ENCODE data around the gene TRAK1.

TRAK1 gene

DNA sequence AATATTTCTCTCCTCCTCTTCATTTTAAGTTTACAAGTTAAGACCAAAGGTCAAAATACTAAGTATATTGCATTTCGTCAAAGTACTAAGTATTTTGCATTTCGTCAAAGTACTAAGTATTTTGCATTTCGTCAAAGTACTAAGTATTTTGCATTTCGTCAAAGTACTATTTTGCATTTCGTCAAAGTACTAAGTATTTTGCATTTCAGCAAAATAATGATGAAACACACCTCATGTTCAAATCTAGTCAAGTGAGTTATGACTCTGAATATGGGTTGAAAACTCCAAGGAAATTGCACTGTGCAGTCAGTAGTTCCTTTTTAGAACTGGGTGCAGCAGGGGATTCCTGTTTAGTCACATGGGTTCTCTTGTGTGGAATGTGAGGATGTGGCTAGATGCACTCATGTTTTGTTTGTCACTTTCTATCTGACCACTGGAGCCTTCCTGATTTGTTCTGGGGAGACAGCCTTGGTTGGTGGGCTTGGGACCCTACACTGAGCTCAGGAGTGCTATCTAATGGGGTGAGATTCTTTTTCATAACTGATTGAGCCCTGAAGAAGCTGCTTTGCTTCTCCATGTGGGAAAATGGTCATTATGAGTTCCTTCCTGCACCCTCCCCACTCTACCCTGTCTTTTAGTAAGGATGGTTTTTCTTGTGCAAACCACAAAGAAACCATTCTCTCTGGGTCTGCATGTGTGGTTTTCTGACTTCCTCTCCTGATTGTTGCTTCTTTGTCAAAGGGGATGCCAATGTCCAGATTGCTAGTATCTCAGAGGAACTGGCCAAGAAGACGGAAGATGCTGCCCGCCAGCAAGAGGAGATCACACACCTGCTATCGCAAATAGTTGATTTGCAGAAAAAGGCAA, 101.4 kb downstream of the TRAK1 start:
- H3K36me3 ChIP-seq, result no peaks in the 10 kb centered on the region
- H3K4me1 ChIP-seq, result no peaks in the 10 kb centered on the region; the same call in 1 of the 2 replicates
- no peaks in the 10 kb centered on the region for H3K9me3 ChIP-seq
- TF ChIP-seq, protein P1, sequence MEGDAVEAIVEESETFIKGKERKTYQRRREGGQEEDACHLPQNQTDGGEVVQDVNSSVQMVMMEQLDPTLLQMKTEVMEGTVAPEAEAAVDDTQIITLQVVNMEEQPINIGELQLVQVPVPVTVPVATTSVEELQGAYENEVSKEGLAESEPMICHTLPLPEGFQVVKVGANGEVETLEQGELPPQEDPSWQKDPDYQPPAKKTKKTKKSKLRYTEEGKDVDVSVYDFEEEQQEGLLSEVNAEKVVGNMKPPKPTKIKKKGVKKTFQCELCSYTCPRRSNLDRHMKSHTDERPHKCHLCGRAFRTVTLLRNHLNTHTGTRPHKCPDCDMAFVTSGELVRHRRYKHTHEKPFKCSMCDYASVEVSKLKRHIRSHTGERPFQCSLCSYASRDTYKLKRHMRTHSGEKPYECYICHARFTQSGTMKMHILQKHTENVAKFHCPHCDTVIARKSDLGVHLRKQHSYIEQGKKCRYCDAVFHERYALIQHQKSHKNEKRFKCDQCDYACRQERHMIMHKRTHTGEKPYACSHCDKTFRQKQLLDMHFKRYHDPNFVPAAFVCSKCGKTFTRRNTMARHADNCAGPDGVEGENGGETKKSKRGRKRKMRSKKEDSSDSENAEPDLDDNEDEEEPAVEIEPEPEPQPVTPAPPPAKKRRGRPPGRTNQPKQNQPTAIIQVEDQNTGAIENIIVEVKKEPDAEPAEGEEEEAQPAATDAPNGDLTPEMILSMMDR (IDR thresholded peaks at IDR 0.05; ENCODE audit: low read depth, low read length), result no peak
- DNase-seq, result no peak
- no peak overlapping the region for H3K4me3 ChIP-seq (ENCODE audit: low read depth, low read length)
- H3K27me3 ChIP-seq, result no peaks in the 10 kb centered on the region

DNA sequence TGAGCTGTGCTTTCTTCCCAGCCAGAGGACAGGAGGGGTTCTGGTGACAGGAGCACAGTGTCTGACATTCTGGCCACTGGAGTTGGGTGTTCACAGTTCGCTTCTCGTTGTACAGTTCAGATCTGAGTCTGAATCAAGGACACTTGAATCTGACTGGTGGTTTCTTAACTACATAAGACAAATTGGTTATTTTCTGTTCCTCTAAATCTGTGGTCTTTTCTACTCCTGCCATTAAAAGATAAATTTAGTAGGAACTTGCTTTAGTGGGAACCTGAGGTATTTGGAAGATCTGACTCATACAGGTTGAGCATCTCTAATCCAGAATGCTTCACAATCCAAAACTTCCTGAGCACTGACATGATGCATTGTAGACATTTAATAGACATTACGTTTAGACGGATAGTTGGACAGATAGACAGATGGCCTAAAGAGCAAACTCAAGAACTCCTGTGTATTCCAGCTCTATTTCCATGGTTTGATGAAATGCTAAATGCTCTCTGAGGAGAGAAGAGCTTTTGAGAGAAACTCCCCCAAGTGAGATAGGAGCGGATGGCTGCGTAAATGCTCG, 103.9 kb downstream of the TRAK1 start:
- Histone ChIP-seq H3K36me3 (no peaks in the 10 kb centered on the region), H3K4me1 (no peaks in the 10 kb centered on the region), H3K4me3 (ENCODE audit: low read depth, low read length) (no peak overlapping the region), H3K9me3 (no peaks in the 10 kb centered on the region), H3K27me3 (no peaks in the 10 kb centered on the region)
- TF ChIP-seq, protein P1 (IDR thresholded peaks at IDR 0.05; ENCODE audit: low read depth, low read length), result no peak
- no peak for DNase-seq

DNA sequence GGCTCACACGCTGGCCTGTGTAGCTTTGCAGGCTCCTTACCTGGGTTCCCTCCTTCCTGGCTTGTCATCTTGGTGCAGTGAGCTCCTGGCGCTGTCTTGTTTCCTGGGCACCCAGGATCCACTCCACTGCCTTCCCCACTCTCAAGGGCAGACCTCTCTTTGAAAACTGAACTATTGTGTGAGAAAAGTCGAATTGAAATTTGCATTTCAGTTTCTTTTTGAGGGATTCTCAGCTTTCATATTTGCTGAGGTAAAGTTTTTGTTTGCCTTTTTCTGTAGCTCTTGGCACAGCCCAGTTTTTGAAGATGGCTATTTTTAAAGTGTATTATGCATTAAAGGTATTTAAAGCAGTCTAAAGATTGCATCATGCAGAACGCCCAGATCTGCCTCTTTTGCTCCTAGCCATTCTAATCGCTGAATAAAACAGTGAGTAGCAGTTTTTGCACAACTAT, 104.7 kb downstream of the TRAK1 start:
- no peak for DNase-seq
- Histone ChIP-seq H3K9me3 (no peaks in the 10 kb centered on the region), H3K4me3 (ENCODE audit: low read depth, low read length) (no peak overlapping the region), H3K36me3 (no peaks in the 10 kb centered on the region), H3K27me3 (no peaks in the 10 kb centered on the region), H3K4me1 (no peaks in the 10 kb centered on the region)
- TF ChIP-seq, protein P1 (IDR thresholded peaks at IDR 0.05; ENCODE audit: low read depth, low read length), result no peak

DNA sequence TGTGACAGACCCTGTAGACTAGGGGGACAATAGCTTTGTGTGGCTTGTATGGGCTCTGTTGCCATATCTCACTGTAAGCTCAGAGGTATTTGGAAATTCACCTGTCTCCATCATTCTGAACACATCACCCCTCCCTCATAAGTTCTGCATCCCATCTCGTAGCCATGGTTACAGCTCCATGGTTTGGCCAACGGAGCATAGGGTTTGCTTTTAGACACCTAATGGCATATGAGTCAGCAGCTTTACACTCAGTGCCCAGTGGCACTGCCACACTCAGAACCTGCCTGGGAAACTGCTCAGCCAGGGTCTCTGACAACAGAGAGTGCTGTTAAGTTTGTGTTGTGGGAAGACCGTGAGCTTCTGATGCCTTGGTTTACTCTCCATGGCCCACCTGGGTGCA, 107.6 kb downstream of the TRAK1 start:
- Histone ChIP-seq H3K27me3 (no peaks in the 10 kb centered on the region), H3K9me3 (no peaks in the 10 kb centered on the region), H3K4me3 (ENCODE audit: low read depth, low read length) (no peak overlapping the region), H3K36me3 (no peaks in the 10 kb centered on the region), H3K4me1 (no peaks in the 10 kb centered on the region)
- DNase-seq, result no peak
- TF ChIP-seq, protein P1 (IDR thresholded peaks at IDR 0.05; ENCODE audit: low read depth, low read length), result no peak

DNA sequence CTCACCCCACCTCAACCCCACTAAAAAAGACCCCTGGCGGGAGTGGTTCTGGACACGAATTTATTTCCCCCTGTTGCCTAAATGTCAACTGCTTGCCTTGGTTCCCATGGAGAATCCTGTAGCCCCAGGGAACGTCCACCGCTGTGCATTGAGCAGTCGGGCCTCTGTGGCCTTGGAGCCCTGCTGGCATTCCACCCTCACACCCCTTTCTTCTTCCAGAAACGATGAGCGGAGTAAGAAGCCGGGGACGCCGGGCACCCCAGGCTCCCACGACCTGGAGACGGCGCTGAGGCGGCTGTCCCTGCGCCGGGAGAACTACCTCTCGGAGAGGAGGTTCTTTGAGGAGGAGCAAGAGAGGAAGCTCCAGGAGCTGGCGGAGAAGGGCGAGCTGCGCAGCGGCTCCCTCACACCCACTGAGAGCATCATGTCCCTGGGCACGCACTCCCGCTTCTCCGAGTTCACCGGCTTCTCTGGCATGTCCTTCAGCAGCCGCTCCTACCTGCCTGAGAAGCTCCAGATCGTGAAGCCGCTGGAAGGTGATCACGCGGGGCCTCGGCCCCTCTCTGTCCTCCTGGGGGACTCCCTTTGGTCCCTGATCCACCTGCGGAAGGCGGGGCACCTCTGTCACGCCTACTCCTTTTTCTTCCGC, 111.2 kb downstream of the TRAK1 start:
- no peaks in the 10 kb centered on the region for H3K9me3 ChIP-seq
- H3K27me3 ChIP-seq, result no peaks in the 10 kb centered on the region
- no peak for DNase-seq
- TF ChIP-seq, protein P1 (IDR thresholded peaks at IDR 0.05; ENCODE audit: low read depth, low read length), result no peak
- H3K4me3 ChIP-seq (ENCODE audit: low read depth, low read length), result no peak overlapping the region
- H3K4me1 ChIP-seq, result no peaks in the 10 kb centered on the region
- H3K36me3 ChIP-seq, result no peaks in the 10 kb centered on the region
